ENCODE measurements around the gene CNTNAP1.
A peak's percentile ranks its signal among the peaks of the same experiment; 100 is the strongest.
"Not testable (repeated sequence)": the region's sequence is repeated elsewhere in the genome, so short reads cannot be mapped to it uniquely, and the experiment has no call there.

Gene CNTNAP1

GRCh38 chr17:42657824-42658588 lies 24.3 kb upstream of the CNTNAP1 start:
- no peak for TF ChIP-seq EZH2phosphoT487 (IDR thresholded peaks at IDR 0.05; ENCODE audit: low read length)
- no peak for TF ChIP-seq EZH2 (optimal IDR thresholded peaks at IDR 0.05; ENCODE audit: low read depth, low read length)
- no peak for TF ChIP-seq CTCF (IDR thresholded peaks at IDR 0.05; ENCODE audit: low read length)
- Histone ChIP-seq H3K27ac (ENCODE audit: low read length) (no peak overlapping the region; the same call in 1 of the 2 replicates), H3K9me2 (replicated peaks; ENCODE audit: insufficient read depth, low read length) (no peaks in the 10 kb centered on the region), H3K4me3 (ENCODE audit: low read length) (no peak overlapping the region), H3K27me3 (replicated peaks; ENCODE audit: insufficient read depth, low read length) (no peaks in the 10 kb centered on the region), H2AFZ (ENCODE audit: low read length) (no peak overlapping the region), H3K79me2 (ENCODE audit: low read length) (peaks cover 11% of the 10 kb centered on the region), H3K4me1 (ENCODE audit: low read length) (peaks cover 23% of the 10 kb centered on the region), H3K9me3 (replicated peaks; ENCODE audit: insufficient read depth, low read length) (no peaks in the 10 kb centered on the region), H4K20me1 (ENCODE audit: insufficient read depth, low read length) (no peaks in the 10 kb centered on the region), H3K36me3 (replicated peaks; ENCODE audit: insufficient read depth, low read length) (no peaks in the 10 kb centered on the region), H3F3A (ENCODE audit: insufficient read depth, low read length) (peaks cover 25% of the 10 kb centered on the region), H3K4me2 (ENCODE audit: low read depth, low read length) (no peak overlapping the region), H3K9ac (ENCODE audit: low read length) (no peak overlapping the region)
- DNase-seq: no peak

- peak; percentile 92 for DNase-seq
- H3K27ac ChIP-seq (ENCODE audit: low read length): peak within 1 kb of the TSS; percentile 77
- no peaks in the 10 kb centered on the region for H3K36me3 ChIP-seq (replicated peaks; ENCODE audit: insufficient read depth, low read length)
- H3K79me2 ChIP-seq (ENCODE audit: low read length): peaks cover 11% of the 10 kb centered on the region
- peak within 1 kb of the TSS; percentile 51 for H2AFZ ChIP-seq (ENCODE audit: low read length)
- peaks cover 25% of the 10 kb centered on the region for H3F3A ChIP-seq (ENCODE audit: insufficient read depth, low read length)
- TF ChIP-seq CTCF (IDR thresholded peaks at IDR 0.05; ENCODE audit: low read length) (no peak), EZH2 (optimal IDR thresholded peaks at IDR 0.05; ENCODE audit: low read depth, low read length) (no peak), EZH2phosphoT487 (IDR thresholded peaks at IDR 0.05; ENCODE audit: low read length) (no peak)
- H3K4me3 ChIP-seq (ENCODE audit: low read length): peak within 1 kb of the TSS; percentile 84
- H3K4me1 ChIP-seq (ENCODE audit: low read length): peaks cover 23% of the 10 kb centered on the region
- no peaks in the 10 kb centered on the region for H4K20me1 ChIP-seq (ENCODE audit: insufficient read depth, low read length)
- H3K27me3 ChIP-seq (replicated peaks; ENCODE audit: insufficient read depth, low read length): no peaks in the 10 kb centered on the region
- H3K9me3 ChIP-seq (replicated peaks; ENCODE audit: insufficient read depth, low read length): no peaks in the 10 kb centered on the region
- no peaks in the 10 kb centered on the region for H3K9me2 ChIP-seq (replicated peaks; ENCODE audit: insufficient read depth, low read length)
- peak within 1 kb of the TSS; percentile 94 for H3K4me2 ChIP-seq (ENCODE audit: low read depth, low read length)
- H3K9ac ChIP-seq (ENCODE audit: low read length): peak within 1 kb of the TSS; percentile 83
Measured at GRCh38 chr17:42659079-42659931, 23.0 kb upstream of the CNTNAP1 start, which contains the start of gene TUBG2. Gene TUBG2 (plus strand): TSS chr17:42659284. CDS start chr17:42659504, 220 bp downstream.

- Histone ChIP-seq H3F3A (ENCODE audit: insufficient read depth, low read length) (peaks cover 21% of the 10 kb centered on the region), H3K4me2 (ENCODE audit: low read depth, low read length) (peak overlapping the region; percentile 94), H3K27ac (ENCODE audit: low read length) (peak overlapping the region; percentile 77; the same call in 1 of the 2 replicates), H3K4me3 (ENCODE audit: low read length) (peak overlapping the region; percentile 84), H3K4me1 (ENCODE audit: low read length) (peaks cover 23% of the 10 kb centered on the region), H3K79me2 (ENCODE audit: low read length) (peaks cover 11% of the 10 kb centered on the region), H3K9ac (ENCODE audit: low read length) (peak overlapping the region; percentile 83; the same call in 1 of the 2 replicates)
- H2AFZ ChIP-seq (ENCODE audit: low read length); H3K27me3 ChIP-seq (replicated peaks; ENCODE audit: insufficient read depth, low read length); H3K9me3 ChIP-seq (replicated peaks; ENCODE audit: insufficient read depth, low read length); DNase-seq; H3K36me3 ChIP-seq (replicated peaks; ENCODE audit: insufficient read depth, low read length); H4K20me1 ChIP-seq (ENCODE audit: insufficient read depth, low read length); H3K9me2 ChIP-seq (replicated peaks; ENCODE audit: insufficient read depth, low read length): not testable (repeated sequence)
Measured at GRCh38 chr17:42659932-42660274, 22.4 kb upstream of the CNTNAP1 start.

Measured in MM.1S (cell line).